Activated CD8-positive, alpha-beta memory T cell treated with anti-CD3 and anti-CD28 coated beads, Interleukin-2, amount 50 U/mL, for 1 hour (primary cell): ENCODE measurements around the gene CAPN9.

Source experiments
- DNase-seq: peaks from one replicate; pipeline ENCODE4 v3.0.0-alpha.2; 2020; ENCODE audit errors: extremely low read depth

CAPN9 gene

GRCh38 chr1:230797376-230797920 lies 50.3 kb downstream of the CAPN9 start:
- DNase-seq = no peak

- DNase-seq = no peak
Measured at GRCh38 chr1:230797942-230798365, 50.8 kb downstream of the CAPN9 start.

- DNase-seq = no peak
Measured at GRCh38 chr1:230798491-230798890, 51.3 kb downstream of the CAPN9 start.

- DNase-seq = no peak
Measured at GRCh38 chr1:230800891-230801840, 54.0 kb downstream of the CAPN9 start.

- no peak for DNase-seq
Measured at GRCh38 chr1:230804396-230804795, 57.2 kb downstream of the CAPN9 start.

- DNase-seq = no peak
Measured at GRCh38 chr1:230806552-230806951, 59.4 kb downstream of the CAPN9 start.

GRCh38 chr1:230807029-230807428 lies 59.8 kb downstream of the CAPN9 start:
- DNase-seq = no peak

GRCh38 chr1:230807561-230808280 lies 60.5 kb downstream of the CAPN9 start:
- DNase-seq = no peak

GRCh38 chr1:230808281-230808872 lies 61.2 kb downstream of the CAPN9 start:
- DNase-seq = no peak

GRCh38 chr1:230809256-230809990 lies 62.2 kb downstream of the CAPN9 start:
- no peak for DNase-seq

- DNase-seq = no peak
Measured at GRCh38 chr1:230812568-230812967, 65.4 kb downstream of the CAPN9 start.

- DNase-seq = no peak
Measured at GRCh38 chr1:230814949-230815692, 67.9 kb downstream of the CAPN9 start.

- DNase-seq = no peak
Measured at GRCh38 chr1:230816018-230816417, 68.8 kb downstream of the CAPN9 start.

- DNase-seq = no peak
Measured at GRCh38 chr1:230818367-230818766, 71.2 kb downstream of the CAPN9 start.

GRCh38 chr1:230818901-230819300 lies 71.7 kb downstream of the CAPN9 start:
- no peak for DNase-seq

GRCh38 chr1:230819976-230820375 lies 72.8 kb downstream of the CAPN9 start:
- no peak for DNase-seq

- no peak for DNase-seq
Measured at GRCh38 chr1:230820568-230820967, 73.4 kb downstream of the CAPN9 start.

- no peak for DNase-seq
Measured at GRCh38 chr1:230821346-230821745, 74.2 kb downstream of the CAPN9 start.

GRCh38 chr1:230822092-230822581 lies 74.9 kb downstream of the CAPN9 start:
- no peak for DNase-seq

- no peak for DNase-seq
Measured at GRCh38 chr1:230823426-230823825, 76.2 kb downstream of the CAPN9 start.
